Dermis blood vessel endothelial cell (primary cell): ENCODE data around the gene ZSCAN5A. TPM values are rescaled to one million over a fixed set of nuclear protein-coding genes. Genes with fewer than 3 reads are reported as not detected.
A peak's percentile ranks its signal among the peaks of the same experiment; 100 is the strongest.
"Not testable (repeated sequence)": the region's sequence is repeated elsewhere in the genome, so short reads cannot be mapped to it uniquely, and the experiment has no call there.

Source experiments
- DNase-seq: peaks from one replicate; pipeline ENCODE4 v3.0.0; 2010
- total RNA-seq: library from RNA; depleted of rRNA; stranded (reverse); fragments of >200 nt; gene quantifications from 2 replicates; pipeline ENCODE4 v1.2.3, GENCODE V29; 2014

The ZSCAN5A gene
- total RNA-seq, 1 donor from 2014 or later, result 5.4 TPM

DNA sequence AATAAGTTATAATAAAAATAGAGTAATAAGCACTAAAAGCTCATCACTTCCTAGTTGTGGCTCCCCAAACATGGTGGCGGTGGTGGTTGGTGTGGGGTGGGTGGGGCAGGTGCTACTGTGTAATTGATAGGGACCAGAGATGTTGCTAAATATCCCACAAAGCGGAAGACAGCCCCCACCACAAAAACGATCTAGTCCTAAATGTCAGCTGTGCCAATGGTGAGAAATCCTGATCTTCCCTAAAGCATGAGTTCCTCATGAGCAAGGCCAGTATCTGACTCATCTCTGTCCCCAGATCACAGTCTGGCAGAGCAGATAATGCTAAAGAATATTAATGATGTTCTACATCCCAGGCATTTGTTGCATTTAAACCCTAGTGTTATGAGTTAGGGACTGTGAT is 44.0 kb downstream of the ZSCAN5A start:
- DNase-seq, result no peak

GRCh38 chr19:56269348-56269747 is 45.3 kb downstream of the ZSCAN5A start:
- DNase-seq, result no peak

- DNase-seq, result no peak
Observed at GRCh38 chr19:56266051-56266450, 48.6 kb downstream of the ZSCAN5A start.

DNA sequence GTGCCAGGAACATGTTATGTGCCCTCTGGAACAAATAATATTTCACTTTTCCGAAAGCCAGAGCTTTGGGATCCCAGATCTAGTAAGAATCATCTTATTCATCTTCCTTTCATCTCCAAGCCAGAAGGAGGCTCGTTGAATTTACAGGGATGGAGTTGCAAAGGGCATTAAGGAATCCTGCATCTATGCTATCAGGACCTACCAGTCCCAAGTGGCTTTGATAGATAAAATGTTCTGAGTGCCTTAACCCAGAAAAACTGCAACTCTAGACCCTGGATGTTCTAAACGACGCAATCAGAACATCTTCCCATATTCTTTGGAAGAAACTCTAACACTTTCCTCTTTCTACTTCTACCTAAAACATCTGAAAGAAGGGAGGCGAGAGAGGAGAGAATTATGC is 51.3 kb downstream of the ZSCAN5A start:
- DNase-seq, result no peak

DNA sequence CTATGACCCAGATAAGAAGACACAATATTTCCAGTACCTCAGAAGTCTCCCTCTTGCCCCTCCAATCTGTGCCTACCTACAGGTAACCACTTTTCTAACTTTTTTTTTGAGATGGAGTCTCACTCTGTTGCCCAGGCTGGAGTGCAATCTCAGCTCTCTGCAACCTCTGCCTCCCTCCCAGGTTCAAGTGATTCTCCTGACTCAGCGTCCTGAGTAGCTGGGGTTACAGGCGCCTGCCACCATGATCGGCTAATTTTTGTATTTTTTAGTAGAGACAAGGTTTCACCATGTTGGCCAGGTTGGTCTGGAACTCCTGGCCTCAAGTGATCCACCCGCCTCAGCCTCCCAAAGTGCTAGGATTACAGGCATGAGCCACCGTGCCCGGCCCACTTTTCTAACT is 52.7 kb downstream of the ZSCAN5A start:
- not testable (repeated sequence) for DNase-seq

GRCh38 chr19:56261145-56261544 is 53.5 kb downstream of the ZSCAN5A start:
- DNase-seq, result peak; percentile 22

GRCh38 chr19:56258272-56258671 is 56.4 kb downstream of the ZSCAN5A start:
- no peak for DNase-seq

DNA sequence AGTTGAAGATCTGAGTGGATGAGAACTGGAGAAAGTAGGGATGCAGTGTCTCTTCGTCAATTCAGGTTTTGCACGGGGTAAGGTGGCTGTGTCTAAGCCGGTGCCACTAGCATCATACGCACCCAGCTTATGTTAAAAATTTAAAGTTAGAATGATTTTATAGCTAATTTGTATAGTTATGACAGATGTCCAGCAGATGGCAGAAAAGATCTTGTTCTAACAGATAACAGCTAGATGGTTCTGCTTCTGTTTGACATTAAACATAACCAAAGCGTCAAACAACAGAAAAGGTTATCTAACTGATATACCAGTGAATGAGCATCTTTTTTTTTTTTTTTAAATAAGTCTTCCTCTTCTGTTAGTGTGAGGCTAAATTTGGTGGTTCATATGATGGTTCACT is 60.9 kb downstream of the ZSCAN5A start:
- DNase-seq, result peak; percentile 81

- DNase-seq, result peak; percentile 91
Observed at GRCh38 chr19:56252699-56253422, 61.8 kb downstream of the ZSCAN5A start.

- not testable (repeated sequence) for DNase-seq
Observed at GRCh38 chr19:56248736-56249338, 65.8 kb downstream of the ZSCAN5A start.

GRCh38 chr19:56245764-56246163 is 68.9 kb downstream of the ZSCAN5A start:
- DNase-seq, result not testable (repeated sequence)

DNA sequence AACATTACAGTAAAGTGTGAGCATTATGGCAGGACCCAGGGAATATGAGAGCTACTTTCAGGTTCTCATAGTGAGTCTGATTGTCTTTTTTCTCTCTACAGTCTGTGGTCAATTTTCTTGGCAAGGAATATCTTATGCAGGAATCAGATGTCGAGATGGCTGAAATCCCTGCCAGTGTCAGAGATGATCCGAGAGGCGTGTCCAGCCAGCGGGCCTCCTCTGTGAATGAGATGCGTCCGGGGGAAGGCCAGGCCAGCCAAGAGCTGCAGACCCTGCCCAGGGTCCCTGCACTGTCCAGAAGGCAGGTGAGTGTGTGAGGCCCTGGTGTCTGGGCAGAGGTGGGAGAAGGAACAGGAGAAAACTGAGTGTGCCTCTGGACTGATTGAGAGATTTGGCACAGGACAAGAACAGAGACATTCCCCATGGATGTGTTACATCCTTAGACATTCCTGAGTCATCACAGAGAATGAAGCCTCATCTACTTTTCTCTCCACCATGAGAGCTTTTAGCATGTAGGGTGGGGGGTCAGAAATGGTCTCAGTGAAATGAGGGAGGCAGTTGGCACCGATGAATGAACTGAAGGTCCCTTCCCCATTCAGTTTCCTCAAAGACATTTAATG is 69.4 kb downstream of the ZSCAN5A start:
- no peak for DNase-seq

DNA sequence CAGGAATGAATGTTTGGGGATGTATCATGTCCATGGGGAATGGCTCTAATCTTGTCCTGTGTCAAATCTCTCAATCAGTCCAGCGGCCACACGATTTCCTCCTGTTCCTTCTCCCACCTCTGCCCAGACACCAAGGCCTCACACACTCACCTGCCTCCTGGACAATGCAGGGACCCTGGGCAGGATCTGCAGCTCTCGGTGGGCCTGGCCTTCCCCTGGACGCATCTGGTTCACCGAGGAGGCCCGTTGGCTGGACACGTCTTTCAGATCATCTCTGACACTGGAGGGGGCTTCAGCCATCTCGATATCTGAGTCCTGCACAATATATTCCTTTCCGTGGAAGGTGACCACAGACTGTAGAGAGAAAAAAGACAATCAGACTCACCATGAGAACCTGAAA is 91.2 kb downstream of the ZSCAN5A start:
- no peak for DNase-seq

GRCh38 chr19:56222901-56223300 is 91.7 kb downstream of the ZSCAN5A start:
- no peak for DNase-seq

- DNase-seq, result no peak
Observed at GRCh38 chr19:56221851-56222250, 92.8 kb downstream of the ZSCAN5A start.

GRCh38 chr19:56221442-56221841 is 93.2 kb downstream of the ZSCAN5A start:
- DNase-seq, result peak; percentile 38

DNA sequence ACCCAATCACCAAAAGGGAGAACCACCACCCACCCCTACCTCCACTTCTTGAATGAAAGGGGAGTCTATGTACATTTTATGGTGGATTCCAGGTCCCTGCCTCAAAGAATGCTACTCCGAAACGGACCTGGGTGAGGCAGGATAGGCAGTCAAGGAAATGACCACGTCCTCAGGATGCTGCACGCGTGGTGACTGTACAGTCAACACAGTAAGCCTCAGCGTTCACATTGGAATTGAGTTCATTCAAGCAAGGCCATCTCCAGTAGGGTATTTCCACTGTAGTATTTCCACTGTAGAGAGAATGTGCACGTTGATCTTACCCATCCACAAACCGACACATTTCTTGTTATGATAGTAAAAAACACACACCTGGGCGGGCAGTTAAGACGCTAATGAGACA is 95.7 kb downstream of the ZSCAN5A start:
- peak; percentile 37 for DNase-seq

DNA sequence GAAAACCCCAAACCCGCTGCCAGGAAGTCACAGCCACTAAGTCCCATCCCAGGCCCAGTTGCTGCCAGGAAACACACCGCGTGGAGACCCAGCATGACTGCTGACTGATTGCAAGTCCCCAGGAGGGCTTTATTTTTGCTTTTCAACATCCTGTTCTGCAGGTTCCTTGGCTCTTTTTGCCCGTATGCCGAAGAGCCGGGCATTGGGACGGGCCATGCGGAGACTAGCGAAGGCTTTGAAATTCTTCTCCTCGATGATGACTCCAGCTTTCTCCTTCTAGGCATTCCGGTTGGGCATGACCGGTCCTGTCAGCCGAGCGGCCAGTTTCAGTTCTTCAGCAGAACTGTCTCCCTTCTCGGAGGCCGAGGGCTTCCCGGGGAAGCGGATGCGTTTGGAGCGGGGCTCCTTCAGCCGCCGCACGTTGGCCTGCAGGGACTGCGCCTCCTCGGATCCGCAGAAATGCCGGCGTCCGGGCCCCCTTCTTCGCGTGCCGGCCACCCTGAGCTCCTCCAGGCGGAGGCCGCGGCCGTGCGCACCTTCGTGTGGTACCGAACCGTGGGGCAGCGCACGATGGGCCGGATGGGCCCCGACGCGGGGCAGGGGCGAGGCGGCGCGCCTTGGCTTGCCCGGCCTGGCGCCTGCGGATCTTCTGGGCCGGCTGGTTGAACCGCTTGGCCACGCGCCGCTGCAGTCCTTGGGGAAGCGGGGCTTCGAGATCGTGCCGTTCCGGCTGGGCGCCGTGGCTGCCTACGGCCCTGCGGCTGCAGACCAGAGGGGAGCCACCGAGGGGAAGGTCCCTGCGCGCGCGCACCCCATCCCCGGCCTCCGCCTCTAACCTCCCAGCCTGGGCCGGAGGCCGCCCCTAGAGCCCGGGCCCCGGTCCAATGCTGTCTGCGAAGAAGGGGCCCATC is 97.3 kb downstream of the ZSCAN5A start:
- DNase-seq, result peak; percentile 47

GRCh38 chr19:56211718-56212117 is 102.9 kb downstream of the ZSCAN5A start:
- DNase-seq, result no peak

DNA sequence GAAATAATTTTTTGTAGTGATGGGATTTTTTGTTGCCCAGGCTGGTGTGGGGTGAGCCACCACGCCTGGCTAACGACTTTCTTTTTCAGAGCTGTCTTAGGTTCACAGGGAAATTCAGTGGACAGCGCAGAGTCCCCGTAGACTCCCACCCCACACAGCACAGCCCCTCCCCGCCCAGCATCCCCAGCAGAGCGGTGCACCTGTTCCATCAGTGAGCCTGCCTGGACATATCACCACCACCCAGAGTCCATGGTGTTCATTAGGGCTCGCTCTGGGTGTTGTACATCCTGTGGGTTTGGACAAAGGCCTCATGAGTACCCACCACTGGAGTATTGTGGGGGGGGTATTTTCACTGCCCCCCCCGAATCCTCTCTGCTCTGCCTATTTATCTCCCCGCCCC is 104.6 kb downstream of the ZSCAN5A start:
- not testable (repeated sequence) for DNase-seq

GRCh38 chr19:56209091-56209490 is 105.5 kb downstream of the ZSCAN5A start:
- no peak for DNase-seq

- not testable (repeated sequence) for DNase-seq
Observed at GRCh38 chr19:56207581-56207980, 107.1 kb downstream of the ZSCAN5A start.

DNA sequence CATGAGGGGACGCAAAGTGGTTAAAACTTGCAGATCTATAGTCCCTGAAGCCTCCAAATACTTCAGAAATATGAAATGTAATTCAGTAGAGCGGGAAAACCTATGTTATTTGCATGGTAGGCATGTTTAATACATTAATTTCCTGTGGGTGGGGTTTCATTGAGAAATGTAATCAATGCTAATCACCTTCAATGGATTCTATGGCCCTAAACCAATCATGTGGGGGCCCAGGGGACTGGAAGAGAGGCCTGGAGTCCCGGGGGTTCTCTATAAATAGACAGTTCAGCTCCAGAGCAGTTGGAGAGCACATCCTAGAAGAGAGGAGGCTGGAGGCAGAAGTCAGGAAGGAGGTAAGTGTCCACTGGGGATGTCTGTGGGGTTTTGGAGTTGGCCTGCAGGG is 112.7 kb downstream of the ZSCAN5A start, which contains the start of gene ZSCAN5C:
ZSCAN5C (plus strand) TSS at position 301 of the 400 bp plus-strand sequence. CDS start 3,641 bp downstream, outside the sequence.
- DNase-seq, result no peak
